ENCODE results near the gene HIRIP3. TPM values are rescaled to one million over a fixed set of nuclear protein-coding genes. Genes with fewer than 3 reads are reported as not detected.

HIRIP3 gene
- total RNA-seq, 1 experiment from 2014 or later = 25.3 TPM

DNA sequence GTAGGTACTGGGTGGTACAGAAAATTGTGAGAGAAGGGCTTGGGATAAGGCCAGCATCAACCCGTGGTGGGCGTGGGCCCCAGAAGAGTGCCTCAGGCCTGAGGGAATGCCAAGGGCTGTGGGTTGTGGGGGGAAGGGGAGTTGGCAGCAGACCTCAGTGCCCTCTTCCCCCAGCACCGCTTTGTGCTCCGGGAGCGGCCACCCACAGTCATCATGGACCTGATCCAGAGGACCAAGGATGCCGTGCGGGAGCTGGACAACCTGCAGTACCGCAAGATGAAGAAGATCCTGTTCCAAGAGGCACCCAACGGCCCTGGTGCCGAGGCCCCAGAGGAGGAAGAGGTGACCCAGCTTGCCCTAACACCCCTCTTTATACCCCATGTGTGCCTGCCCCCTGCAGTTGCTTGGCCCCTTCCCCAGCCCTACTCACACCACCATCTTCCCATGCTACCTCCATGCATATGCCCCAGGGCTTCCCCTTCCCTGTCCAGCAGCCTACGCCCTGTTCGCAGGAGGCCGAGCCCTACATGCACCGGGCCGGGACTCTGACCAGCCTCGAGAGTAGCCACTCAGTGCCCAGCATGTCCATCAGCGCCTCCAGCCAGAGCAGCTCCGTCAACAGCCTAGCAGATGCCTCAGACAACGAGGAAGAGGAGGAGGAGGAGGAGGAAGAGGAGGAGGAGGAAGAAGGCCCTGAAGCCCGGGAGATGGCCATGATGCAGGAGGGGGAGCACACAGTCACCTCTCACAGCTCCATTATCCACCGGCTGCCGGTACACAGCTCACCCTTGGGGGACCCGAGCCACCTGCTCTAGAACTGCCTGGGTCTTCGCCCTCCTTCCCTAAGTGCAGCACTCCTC, 12.6 kb downstream of the HIRIP3 start:
- ChIA-PET POLR2A (interaction anchor here (0.5 kb wide), 1 partner anchor 652 kb away, joined by 4 read pairs; no protein-coding TSS in a partner anchor), CTCF (interaction anchor here (0.8 kb wide), 1 partner anchor 362 kb away, joined by 3 read pairs; no protein-coding TSS in a partner anchor)
- intact Hi-C loops (cut with micrococcal nuclease; ENCODE audit: unreplicated experiment) = no loop called here
- H3K27me3 ChIP-seq (ENCODE audit: control insufficient read depth, insufficient read depth, low read length) = no peaks in the 10 kb centered on the region
- H3K27ac ChIP-seq (ENCODE audit: low read length) = no peak overlapping the region
- no TSS peak for BruUV-seq (replicated peaks)
- H3K36me3 ChIP-seq (ENCODE audit: control insufficient read depth, insufficient read depth, low read length) = peaks cover 32% of the 10 kb centered on the region
- in situ Hi-C loops (cut with HindIII; ENCODE audit: low pct_unique_long_range_greater_than_20kb, low sequenced_read_pairs) = no loop called here
- ATAC-seq (no peak), DNase-seq (ENCODE audit: low read depth, low spot score) (no peak)
- no peaks in the 10 kb centered on the region for H3K4me1 ChIP-seq (ENCODE audit: control insufficient read depth, insufficient read depth, low read length)
- TF ChIP-seq TCF7L2 (IDR thresholded peaks at IDR 0.05; ENCODE audit: low read depth, low read length) (no peak), POLR2AphosphoS5 (IDR thresholded peaks at IDR 0.05; ENCODE audit: low read depth, low read length) (no peak), SIN3A (IDR thresholded peaks at IDR 0.05; ENCODE audit: borderline replicate concordance, insufficient read depth, low read depth, low read length) (no peak)
- TF ChIP-seq, protein P1, sequence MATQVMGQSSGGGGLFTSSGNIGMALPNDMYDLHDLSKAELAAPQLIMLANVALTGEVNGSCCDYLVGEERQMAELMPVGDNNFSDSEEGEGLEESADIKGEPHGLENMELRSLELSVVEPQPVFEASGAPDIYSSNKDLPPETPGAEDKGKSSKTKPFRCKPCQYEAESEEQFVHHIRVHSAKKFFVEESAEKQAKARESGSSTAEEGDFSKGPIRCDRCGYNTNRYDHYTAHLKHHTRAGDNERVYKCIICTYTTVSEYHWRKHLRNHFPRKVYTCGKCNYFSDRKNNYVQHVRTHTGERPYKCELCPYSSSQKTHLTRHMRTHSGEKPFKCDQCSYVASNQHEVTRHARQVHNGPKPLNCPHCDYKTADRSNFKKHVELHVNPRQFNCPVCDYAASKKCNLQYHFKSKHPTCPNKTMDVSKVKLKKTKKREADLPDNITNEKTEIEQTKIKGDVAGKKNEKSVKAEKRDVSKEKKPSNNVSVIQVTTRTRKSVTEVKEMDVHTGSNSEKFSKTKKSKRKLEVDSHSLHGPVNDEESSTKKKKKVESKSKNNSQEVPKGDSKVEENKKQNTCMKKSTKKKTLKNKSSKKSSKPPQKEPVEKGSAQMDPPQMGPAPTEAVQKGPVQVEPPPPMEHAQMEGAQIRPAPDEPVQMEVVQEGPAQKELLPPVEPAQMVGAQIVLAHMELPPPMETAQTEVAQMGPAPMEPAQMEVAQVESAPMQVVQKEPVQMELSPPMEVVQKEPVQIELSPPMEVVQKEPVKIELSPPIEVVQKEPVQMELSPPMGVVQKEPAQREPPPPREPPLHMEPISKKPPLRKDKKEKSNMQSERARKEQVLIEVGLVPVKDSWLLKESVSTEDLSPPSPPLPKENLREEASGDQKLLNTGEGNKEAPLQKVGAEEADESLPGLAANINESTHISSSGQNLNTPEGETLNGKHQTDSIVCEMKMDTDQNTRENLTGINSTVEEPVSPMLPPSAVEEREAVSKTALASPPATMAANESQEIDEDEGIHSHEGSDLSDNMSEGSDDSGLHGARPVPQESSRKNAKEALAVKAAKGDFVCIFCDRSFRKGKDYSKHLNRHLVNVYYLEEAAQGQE (IDR thresholded peaks at IDR 0.05; ENCODE audit: insufficient read depth in 1 of 2, low read depth in 2 of 2, low read length in 1 of 2) = no peak
- TF ChIP-seq, protein P2, sequence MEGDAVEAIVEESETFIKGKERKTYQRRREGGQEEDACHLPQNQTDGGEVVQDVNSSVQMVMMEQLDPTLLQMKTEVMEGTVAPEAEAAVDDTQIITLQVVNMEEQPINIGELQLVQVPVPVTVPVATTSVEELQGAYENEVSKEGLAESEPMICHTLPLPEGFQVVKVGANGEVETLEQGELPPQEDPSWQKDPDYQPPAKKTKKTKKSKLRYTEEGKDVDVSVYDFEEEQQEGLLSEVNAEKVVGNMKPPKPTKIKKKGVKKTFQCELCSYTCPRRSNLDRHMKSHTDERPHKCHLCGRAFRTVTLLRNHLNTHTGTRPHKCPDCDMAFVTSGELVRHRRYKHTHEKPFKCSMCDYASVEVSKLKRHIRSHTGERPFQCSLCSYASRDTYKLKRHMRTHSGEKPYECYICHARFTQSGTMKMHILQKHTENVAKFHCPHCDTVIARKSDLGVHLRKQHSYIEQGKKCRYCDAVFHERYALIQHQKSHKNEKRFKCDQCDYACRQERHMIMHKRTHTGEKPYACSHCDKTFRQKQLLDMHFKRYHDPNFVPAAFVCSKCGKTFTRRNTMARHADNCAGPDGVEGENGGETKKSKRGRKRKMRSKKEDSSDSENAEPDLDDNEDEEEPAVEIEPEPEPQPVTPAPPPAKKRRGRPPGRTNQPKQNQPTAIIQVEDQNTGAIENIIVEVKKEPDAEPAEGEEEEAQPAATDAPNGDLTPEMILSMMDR (IDR thresholded peaks at IDR 0.05) = no peak
- H3K4me3 ChIP-seq (ENCODE audit: low read depth in 2 of 2, low read length in 2 of 2) = no peak overlapping the region
- no peaks in the 10 kb centered on the region for H3K9me3 ChIP-seq (ENCODE audit: control insufficient read depth, insufficient read depth, low read depth, low read length)

DNA sequence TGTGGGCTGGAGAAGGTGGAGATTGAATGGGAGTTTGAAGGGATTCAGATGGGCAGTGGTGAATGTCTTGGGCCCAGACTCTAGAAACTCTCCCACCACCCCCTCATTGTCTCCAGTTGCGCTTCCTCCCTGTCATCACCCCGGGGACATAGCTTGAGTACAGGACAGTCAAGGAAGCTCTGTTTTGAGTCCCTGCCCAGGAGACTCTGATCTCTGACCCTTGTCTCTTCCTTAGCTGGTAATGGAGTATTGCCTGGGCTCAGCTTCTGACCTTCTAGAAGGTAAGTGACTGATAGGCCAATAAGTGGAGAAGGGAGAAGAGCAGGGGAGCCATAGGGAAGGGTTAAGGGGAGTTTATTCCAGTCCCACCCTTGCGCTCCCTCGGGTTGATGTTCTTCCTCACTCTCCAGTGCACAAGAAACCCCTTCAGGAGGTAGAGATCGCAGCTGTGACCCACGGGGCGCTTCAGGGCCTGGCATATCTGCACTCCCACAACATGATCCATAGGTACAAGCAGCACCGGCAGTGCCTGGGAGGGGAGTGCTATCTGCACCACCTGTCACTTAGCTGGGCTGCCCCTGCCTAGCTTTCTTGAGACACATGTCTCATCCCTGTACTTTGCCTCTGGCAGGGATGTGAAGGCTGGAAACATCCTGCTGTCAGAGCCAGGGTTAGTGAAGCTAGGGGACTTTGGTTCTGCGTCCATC, 16.7 kb downstream of the HIRIP3 start:
- Histone ChIP-seq H3K4me3 (ENCODE audit: low read depth in 2 of 2, low read length in 2 of 2) (no peak overlapping the region), H3K9me3 (ENCODE audit: control insufficient read depth, insufficient read depth, low read depth, low read length) (no peaks in the 10 kb centered on the region), H3K4me1 (ENCODE audit: control insufficient read depth, insufficient read depth, low read length) (peaks cover 19% of the 10 kb centered on the region), H3K27ac (ENCODE audit: low read length) (no peak overlapping the region), H3K36me3 (ENCODE audit: control insufficient read depth, insufficient read depth, low read length) (peaks cover 28% of the 10 kb centered on the region), H3K27me3 (ENCODE audit: control insufficient read depth, insufficient read depth, low read length) (no peaks in the 10 kb centered on the region)
- no peak for ATAC-seq
- BruUV-seq (replicated peaks) = no TSS peak
- in situ Hi-C loops (cut with HindIII; ENCODE audit: low pct_unique_long_range_greater_than_20kb, low sequenced_read_pairs) (no loop called here), intact Hi-C loops (cut with micrococcal nuclease; ENCODE audit: unreplicated experiment) (no loop called here)
- ChIA-PET POLR2A (no interaction called here), CTCF (no interaction called here)
- DNase-seq (ENCODE audit: low read depth, low spot score) = no peak
- no peak for TF ChIP-seq TCF7L2 (IDR thresholded peaks at IDR 0.05; ENCODE audit: low read depth, low read length)

Measured in Panc1 (cell line).